Measurements from ENCODE around the gene SKA1. TPM values are rescaled to one million over a fixed set of nuclear protein-coding genes. Genes with fewer than 3 reads are reported as not detected.

SKA1 gene
- total RNA-seq = not detected

- 0% methylated on average over 19 of the region's 47 CpGs for WGBS
- H3K27me3 ChIP-seq = no peaks in the 10 kb centered on the region
- peak within 1 kb of the TSS; percentile 52 to 63 (median 56) for H3K4me3 ChIP-seq
- intact Hi-C loops (cut with DNase I) = loop anchor here (5.0 kb wide), 1 partner anchor 83 kb away; no protein-coding TSS in a partner anchor
- no peaks in the 10 kb centered on the region for H3K36me3 ChIP-seq
- peak within 1 kb of the TSS; percentile 58 to 79 (median 70) for H3K27ac ChIP-seq (replicated peaks in 1 of 4)
- H3K4me1 ChIP-seq = peaks cover 9 to 16% (median 12%) of the 10 kb centered on the region in 4 donors
- peaks cover 0 to 12% (median 5%) of the 10 kb centered on the region in 4 donors for H3K9me3 ChIP-seq
- DNase-seq (ENCODE audit: extremely low spot score) = peak; percentile 97
- TF ChIP-seq CTCF (IDR thresholded peaks at IDR 0.05) (no peak), POLR2AphosphoS5 (IDR thresholded peaks at IDR 0.05) (peak; percentile 74 to 92)
Observed at GRCh38 chr18:50374753-50375391, at the start of gene SKA1. TSS of gene SKA1 (plus strand) at chr18:50375046. CDS start at chr18:50375831, 785 bp downstream.

- Histone ChIP-seq H3K9me3 (peaks cover 0 to 5% (median 2%) of the 10 kb centered on the region in 4 donors), H3K27ac (replicated peaks in 1 of 4) (no peak overlapping the region), H3K27me3 (no peaks in the 10 kb centered on the region), H3K4me3 (no peak overlapping the region), H3K4me1 (no peaks in the 10 kb centered on the region), H3K36me3 (no peaks in the 10 kb centered on the region)
- TF ChIP-seq CTCF (IDR thresholded peaks at IDR 0.05) (no peak), POLR2AphosphoS5 (IDR thresholded peaks at IDR 0.05) (no peak), POLR2A (IDR thresholded peaks at IDR 0.05; ENCODE audit: low read depth) (no peak), EP300 (IDR thresholded peaks at IDR 0.05) (no peak)
- intact Hi-C loops (cut with DNase I) = no loop called here
- no peak for DNase-seq (ENCODE audit: extremely low spot score)
- whole genome bisulfite sequencing = 88% methylated on average over 3 of the region's 3 CpGs
Observed at GRCh38 chr18:50327983-50328382, 46.9 kb upstream of the SKA1 start.

GRCh38 chr18:50330176-50330575 lies 44.7 kb upstream of the SKA1 start:
- no peak overlapping the region for H3K4me3 ChIP-seq
- H3K36me3 ChIP-seq = no peaks in the 10 kb centered on the region
- intact Hi-C loops (cut with DNase I) = no loop called here
- TF ChIP-seq CTCF (IDR thresholded peaks at IDR 0.05) = no peak
- no peak for TF ChIP-seq POLR2A (IDR thresholded peaks at IDR 0.05; ENCODE audit: low read depth)
- no peak for TF ChIP-seq POLR2AphosphoS5 (IDR thresholded peaks at IDR 0.05)
- no peak for DNase-seq (ENCODE audit: extremely low spot score)
- H3K9me3 ChIP-seq = peaks cover 0 to 5% (median 0%) of the 10 kb centered on the region in 4 donors
- no peaks in the 10 kb centered on the region for H3K27me3 ChIP-seq
- H3K27ac ChIP-seq (replicated peaks in 1 of 4) = no peak overlapping the region
- H3K4me1 ChIP-seq = no peaks in the 10 kb centered on the region

- H3K4me3 ChIP-seq = no peak overlapping the region
- no peak overlapping the region for H3K27ac ChIP-seq (replicated peaks in 1 of 4)
- peaks cover 0 to 5% (median 0%) of the 10 kb centered on the region in 4 donors for H3K9me3 ChIP-seq
- H3K36me3 ChIP-seq = no peaks in the 10 kb centered on the region
- H3K4me1 ChIP-seq = no peaks in the 10 kb centered on the region
- intact Hi-C loops (cut with DNase I) = no loop called here
- H3K27me3 ChIP-seq = no peaks in the 10 kb centered on the region
- TF ChIP-seq POLR2A (IDR thresholded peaks at IDR 0.05; ENCODE audit: low read depth) = no peak
- no peak for TF ChIP-seq EP300 (IDR thresholded peaks at IDR 0.05)
- TF ChIP-seq POLR2AphosphoS5 (IDR thresholded peaks at IDR 0.05) = no peak
- no peak for TF ChIP-seq CTCF (IDR thresholded peaks at IDR 0.05)
- 82% methylated on average over 1 of the region's 1 CpG for WGBS
- DNase-seq (ENCODE audit: extremely low spot score) = no peak
Observed at GRCh38 chr18:50331691-50332090, 43.2 kb upstream of the SKA1 start.

All from esophagus muscularis mucosa (tissue), 4 donors.